Fibroblast of mammary gland (primary cell): ENCODE measurements around the gene MTMR11.
A peak's percentile ranks its signal among the peaks of the same experiment; 100 is the strongest.

Experiments used
- DNase-seq: peaks from one replicate; pipeline ENCODE4 v3.0.0-alpha.2; 2010; ENCODE audit warnings: low read depth
- H3K4me3 ChIP-seq: 2 replicates; pipeline ENCODE4 v1.5.1; 2011; ENCODE audit warnings: low read depth, mild to moderate bottlenecking, low read length, moderate library complexity; ENCODE audit not compliant: control insufficient read depth
- CTCF ChIP-seq: conservative IDR thresholded peaks from 2 replicates; pipeline ENCODE4 v1.5.1; 2011; ENCODE audit warnings: low read depth, low read length, inconsistent platforms; ENCODE audit not compliant: control insufficient read depth, insufficient read depth

MTMR11 gene

GRCh38 chr1:149936992-149937705 is 470 bp upstream of the MTMR11 start:
- H3K4me3 ChIP-seq = peak overlapping the region; percentile 82
- TF ChIP-seq CTCF = no peak
- DNase-seq = peak; percentile 71

GRCh38 chr1:149934356-149934755 is 2.3 kb downstream of the MTMR11 start:
- TF ChIP-seq CTCF = no peak
- no peak for DNase-seq
- H3K4me3 ChIP-seq = no peak overlapping the region

GRCh38 chr1:149933208-149933607 is 3.5 kb downstream of the MTMR11 start:
- DNase-seq = no peak
- H3K4me3 ChIP-seq = no peak overlapping the region
- TF ChIP-seq CTCF = no peak

- no peak overlapping the region for H3K4me3 ChIP-seq
- no peak for DNase-seq
- no peak for TF ChIP-seq CTCF
These were observed 4.2 kb downstream of the MTMR11 start for GRCh38 chr1:149932474-149932873.

- H3K4me3 ChIP-seq = no peak overlapping the region
- TF ChIP-seq CTCF = no peak
- peak; percentile 32 for DNase-seq
These were observed 5.4 kb downstream of the MTMR11 start for GRCh38 chr1:149931212-149931790.

- H3K4me3 ChIP-seq = no peak overlapping the region
- no peak for TF ChIP-seq CTCF
- DNase-seq = no peak
These were observed 6.8 kb downstream of the MTMR11 start for GRCh38 chr1:149929856-149930255.
